Natural killer cell treated with Interleukin-12 subunit alpha and Interleukin-12 subunit beta and Interleukin-15 and Interleukin-18, amount 100 ng/mL, for 72 hours (primary cell): ENCODE measurements around the gene ID4. TPM values are rescaled to one million over a fixed set of nuclear protein-coding genes. Genes with fewer than 3 reads are reported as not detected.

Experiments
- ATAC-seq, 2 donors: fragments of 150-1000 bp; cut with Tn5 transposase in 1 of 2; sonication (Bioruptor Pico), chemical (Tn5 transposase) in 1 of 2; 2 replicates each; pipeline ENCODE4 v1.10.0; 2021
- DNase-seq: peaks from one replicate; pipeline ENCODE4 v3.0.0; 2022; ENCODE audit warnings: low spot score
- H3K27ac Mint-ChIP-seq, 2 donors: 1 replicate in 1 of 2; 2 replicates in 1 of 2; pipeline ENCODE4 v1.8.0; 2022; ENCODE audit warnings: mixed read lengths in 2 of 2, mild to moderate bottlenecking in 1 of 2, moderate library complexity in 1 of 2
- H3K27me3 Mint-ChIP-seq, 2 donors: 1 replicate in 1 of 2; 2 replicates in 1 of 2; pipeline ENCODE4 v1.8.0; 2022; ENCODE audit warnings: mixed read lengths in 2 of 2
- H3K36me3 Mint-ChIP-seq: one replicate; pipeline ENCODE4 v1.8.0; 2022; ENCODE audit warnings: mixed read lengths
- H3K4me1 Mint-ChIP-seq, 2 donors: 1 replicate in 1 of 2; 2 replicates in 1 of 2; pipeline ENCODE4 v1.8.0; 2022; ENCODE audit warnings: low read depth in 2 of 2, mixed read lengths in 2 of 2, mild to moderate bottlenecking in 1 of 2
- H3K4me3 Mint-ChIP-seq: one replicate; pipeline ENCODE4 v1.8.0; 2022; ENCODE audit warnings: mixed read lengths
- H3K9me3 Mint-ChIP-seq: 2 replicates; pipeline ENCODE4 v1.8.0; 2022; ENCODE audit warnings: mixed read lengths
- total RNA-seq, 2 donors: library from RNA; stranded (reverse); gene quantifications; one replicate each; pipeline ENCODE4 v1.2.3, GENCODE V29; 2022

ID4 gene, protein sequence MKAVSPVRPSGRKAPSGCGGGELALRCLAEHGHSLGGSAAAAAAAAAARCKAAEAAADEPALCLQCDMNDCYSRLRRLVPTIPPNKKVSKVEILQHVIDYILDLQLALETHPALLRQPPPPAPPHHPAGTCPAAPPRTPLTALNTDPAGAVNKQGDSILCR
- total RNA-seq = not detected

DNA sequence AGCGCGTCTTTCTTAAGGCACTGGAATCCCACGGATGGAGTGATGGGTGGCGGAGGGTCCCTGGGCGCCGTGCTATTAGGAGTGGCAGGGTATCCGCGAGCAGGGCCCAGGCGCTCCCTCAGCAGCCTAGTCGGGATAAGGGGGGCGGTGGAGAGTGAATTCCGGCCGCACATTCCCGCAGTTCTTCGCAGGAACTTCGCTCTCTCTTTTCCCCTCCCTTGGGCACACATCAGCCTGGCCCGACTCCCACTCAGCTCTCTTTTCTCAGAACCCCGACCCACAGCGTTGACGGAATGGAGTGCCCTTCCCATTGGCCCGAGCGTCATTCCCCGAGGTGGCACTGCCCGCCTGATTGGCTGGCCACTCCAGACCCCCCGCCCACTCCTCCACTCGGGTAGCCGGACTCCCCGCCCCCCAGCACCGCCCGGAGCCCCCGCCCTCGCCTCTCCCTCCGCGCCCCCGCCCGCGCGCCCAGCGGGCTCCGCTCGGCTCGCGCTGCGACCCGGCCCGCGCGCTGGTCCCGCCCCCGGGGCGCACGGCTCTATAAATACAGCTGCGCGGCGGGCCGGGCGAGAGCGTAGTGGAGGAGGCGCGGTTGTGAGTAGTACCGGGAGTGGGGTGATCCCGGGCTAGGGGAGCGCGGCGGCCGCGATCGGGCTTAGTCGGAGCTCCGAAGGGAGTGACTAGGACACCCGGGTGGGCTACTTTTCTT lies at the start of gene ID4:
ID4 (plus strand) TSS at position 572 of the 712 bp plus-strand sequence. CDS start 385 bp downstream, outside the sequence.
- H3K4me3 Mint-ChIP-seq = peak within 1 kb of the TSS; percentile 55
- ATAC-seq = peak; percentile 38 to 43
- H3K4me1 Mint-ChIP-seq = peaks cover 7 to 8% of the 10 kb centered on the region in 2 donors
- H3K27ac Mint-ChIP-seq = no peak within 1 kb of the TSS
- no peaks in the 10 kb centered on the region for H3K36me3 Mint-ChIP-seq
- no peaks in the 10 kb centered on the region for H3K9me3 Mint-ChIP-seq
- peaks cover 41 to 62% of the 10 kb centered on the region in 2 donors for H3K27me3 Mint-ChIP-seq
- no peak for DNase-seq

DNA sequence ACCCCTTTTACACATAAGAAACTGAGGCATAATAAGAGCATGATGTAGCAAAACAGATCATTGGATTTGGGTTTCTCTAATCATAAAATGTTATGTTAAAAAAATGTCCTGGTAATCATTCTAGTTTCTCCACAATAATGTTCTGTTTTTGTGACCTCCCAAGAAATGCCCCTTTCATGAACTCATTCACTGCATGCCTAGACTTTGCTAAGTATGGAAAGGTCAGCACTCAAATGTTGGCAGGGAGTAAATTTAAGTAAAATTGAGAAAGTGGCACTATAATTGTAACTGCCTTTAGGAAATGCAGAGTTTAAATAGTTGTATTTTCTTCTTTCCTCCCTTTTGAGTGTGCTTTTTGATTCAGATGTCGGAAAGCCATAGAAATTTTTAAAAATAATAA lies 48.5 kb upstream of the ID4 start:
- H3K27me3 Mint-ChIP-seq = peaks cover 5 to 11% of the 10 kb centered on the region in 2 donors
- no peak overlapping the region for H3K27ac Mint-ChIP-seq
- no peaks in the 10 kb centered on the region for H3K4me1 Mint-ChIP-seq
- DNase-seq (no peak), ATAC-seq (no peak)
- H3K4me3 Mint-ChIP-seq = no peak overlapping the region
- no peaks in the 10 kb centered on the region for H3K9me3 Mint-ChIP-seq
- H3K36me3 Mint-ChIP-seq = no peaks in the 10 kb centered on the region

DNA sequence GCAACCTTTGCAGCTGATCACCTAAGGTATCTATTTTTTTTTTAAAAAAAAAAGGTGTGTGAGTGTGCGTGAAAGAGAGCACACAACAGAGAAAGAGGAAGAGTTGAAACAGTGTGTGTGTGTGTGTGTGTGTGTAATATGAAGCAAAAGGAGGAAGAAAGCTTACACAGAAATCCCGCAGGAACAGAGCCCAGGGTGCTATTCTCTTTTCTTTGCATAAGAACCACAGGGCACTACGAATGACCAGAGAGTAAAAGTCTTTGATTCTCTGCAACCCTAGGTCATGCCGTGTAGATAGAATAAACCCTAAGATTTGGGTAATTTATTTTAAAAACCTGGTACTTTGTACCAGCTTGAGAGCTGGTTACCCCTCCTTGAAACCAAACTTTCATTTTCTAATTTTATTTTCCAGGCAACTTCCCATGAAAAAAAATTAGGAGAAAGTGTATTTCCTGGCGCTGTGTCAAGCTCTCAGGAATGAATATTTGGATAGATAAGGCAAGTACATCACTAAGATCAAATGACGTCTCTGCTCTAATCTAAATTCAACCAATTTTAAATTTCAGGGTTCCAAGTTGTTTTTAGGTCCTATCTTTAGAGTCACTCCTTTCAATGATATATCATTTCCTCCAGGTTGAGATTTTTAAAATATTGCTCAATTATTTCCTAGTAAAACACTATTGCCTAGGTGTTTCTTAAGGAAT lies 47.9 kb upstream of the ID4 start:
- no peaks in the 10 kb centered on the region for H3K9me3 Mint-ChIP-seq

DNA sequence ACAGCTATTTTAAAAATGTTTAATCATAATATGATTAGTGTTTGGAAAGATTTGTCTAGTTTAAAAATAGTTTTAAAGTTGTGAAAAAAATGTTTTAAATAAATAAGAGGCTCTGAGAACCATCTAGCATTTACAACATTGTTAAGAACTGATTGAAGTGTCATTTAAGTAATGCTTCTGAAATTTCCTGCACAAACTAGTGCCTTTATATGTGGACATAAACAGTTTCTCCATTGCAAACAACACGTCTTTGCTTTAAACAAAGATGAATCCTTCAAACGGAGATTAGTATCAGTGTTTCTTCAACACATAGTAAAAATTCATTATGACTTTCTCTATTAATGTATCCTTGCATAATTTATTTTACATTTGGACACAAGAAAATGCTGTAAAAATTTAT lies 45.9 kb upstream of the ID4 start:
- Mint-ChIP-seq H3K27me3 (peaks cover 11 to 21% of the 10 kb centered on the region in 2 donors), H3K9me3 (peaks cover 1% of the 10 kb centered on the region), H3K4me1 (no peaks in the 10 kb centered on the region), H3K36me3 (peaks cover under 1% of the 10 kb centered on the region), H3K4me3 (no peak overlapping the region), H3K27ac (no peak overlapping the region)
- DNase-seq (no peak), ATAC-seq (no peak)

More for the DNA sequence above, 47.9 kb upstream of the ID4 start:
- H3K4me1 Mint-ChIP-seq = no peaks in the 10 kb centered on the region
- no peaks in the 10 kb centered on the region for H3K36me3 Mint-ChIP-seq
- no peak overlapping the region for H3K4me3 Mint-ChIP-seq
- peaks cover 5 to 16% of the 10 kb centered on the region in 2 donors for H3K27me3 Mint-ChIP-seq
- H3K27ac Mint-ChIP-seq = no peak overlapping the region
- DNase-seq (no peak), ATAC-seq (no peak)

DNA sequence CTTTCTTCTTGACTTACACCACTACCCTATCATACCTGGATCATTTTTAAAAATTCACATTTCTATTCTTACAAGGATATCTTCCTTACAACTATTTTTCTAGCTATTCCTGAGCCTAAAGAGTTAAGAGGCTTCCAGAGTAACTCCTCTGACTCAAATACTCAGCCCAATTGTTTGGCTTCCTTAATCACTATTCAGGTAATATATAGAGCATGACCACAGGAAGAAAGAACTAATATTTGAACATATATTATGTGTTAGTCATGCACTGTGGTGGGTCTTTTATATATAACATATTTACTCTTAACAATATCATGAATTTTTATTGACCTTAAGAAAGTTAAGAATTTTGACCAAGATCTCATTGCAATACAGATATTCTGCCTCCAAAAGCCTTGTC lies 42.0 kb upstream of the ID4 start:
- ATAC-seq (no peak), DNase-seq (no peak)
- H3K27ac Mint-ChIP-seq = no peak overlapping the region
- peaks cover 6% of the 10 kb centered on the region for H3K36me3 Mint-ChIP-seq
- H3K4me3 Mint-ChIP-seq = no peak overlapping the region
- peaks cover 25 to 40% of the 10 kb centered on the region in 2 donors for H3K27me3 Mint-ChIP-seq
- H3K9me3 Mint-ChIP-seq = peaks cover 10% of the 10 kb centered on the region
- no peaks in the 10 kb centered on the region for H3K4me1 Mint-ChIP-seq

DNA sequence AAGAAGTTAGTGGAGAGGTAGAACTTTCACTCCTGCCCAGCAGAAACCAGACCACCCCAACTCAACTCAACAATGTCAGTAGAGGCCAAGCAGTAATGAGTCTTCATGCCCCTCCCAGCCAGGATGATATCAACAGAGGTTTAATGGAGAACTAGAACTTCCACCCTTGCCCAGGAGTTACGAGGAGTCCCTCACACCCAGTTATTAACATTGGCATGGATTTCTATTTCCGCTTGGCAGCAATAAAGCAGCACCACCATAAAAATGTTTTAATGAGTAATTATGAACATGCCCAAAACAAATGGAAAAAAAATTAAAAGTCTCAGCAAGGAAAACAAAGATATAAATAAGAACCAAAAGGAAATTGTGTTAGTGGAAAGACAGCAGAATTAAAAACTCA lies 40.7 kb upstream of the ID4 start:
- no peak overlapping the region for H3K4me3 Mint-ChIP-seq
- H3K27me3 Mint-ChIP-seq = peaks cover 26 to 37% of the 10 kb centered on the region in 2 donors
- H3K4me1 Mint-ChIP-seq = no peaks in the 10 kb centered on the region
- H3K36me3 Mint-ChIP-seq = peaks cover 6% of the 10 kb centered on the region
- ATAC-seq = no peak
- no peak for DNase-seq
- H3K27ac Mint-ChIP-seq = no peak overlapping the region
- H3K9me3 Mint-ChIP-seq = peaks cover 10% of the 10 kb centered on the region

DNA sequence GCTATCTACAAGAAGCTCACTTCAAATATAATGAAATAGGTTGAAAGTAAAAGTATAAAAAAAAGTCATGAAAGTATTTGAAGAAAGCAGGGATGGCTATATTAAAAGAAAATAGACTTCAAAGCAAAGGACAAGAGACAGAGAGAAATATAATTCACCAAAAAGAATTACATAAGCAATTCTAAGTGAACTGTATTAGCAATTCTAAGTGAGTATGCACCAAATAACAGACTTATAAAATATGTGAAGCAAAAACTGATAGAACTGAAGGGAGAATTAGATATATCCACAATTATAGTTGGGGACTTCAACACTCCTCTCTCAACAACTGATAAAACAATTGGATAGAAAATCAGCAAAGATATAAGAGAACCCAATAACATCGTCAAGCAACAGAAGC lies 38.8 kb upstream of the ID4 start:
- no peaks in the 10 kb centered on the region for H3K4me1 Mint-ChIP-seq
- no peak for DNase-seq
- no peak overlapping the region for H3K4me3 Mint-ChIP-seq
- H3K27ac Mint-ChIP-seq = no peak overlapping the region
- peaks cover 10% of the 10 kb centered on the region for H3K9me3 Mint-ChIP-seq
- peaks cover 6% of the 10 kb centered on the region for H3K36me3 Mint-ChIP-seq
- peaks cover 36 to 50% of the 10 kb centered on the region in 2 donors for H3K27me3 Mint-ChIP-seq
- no peak for ATAC-seq

DNA sequence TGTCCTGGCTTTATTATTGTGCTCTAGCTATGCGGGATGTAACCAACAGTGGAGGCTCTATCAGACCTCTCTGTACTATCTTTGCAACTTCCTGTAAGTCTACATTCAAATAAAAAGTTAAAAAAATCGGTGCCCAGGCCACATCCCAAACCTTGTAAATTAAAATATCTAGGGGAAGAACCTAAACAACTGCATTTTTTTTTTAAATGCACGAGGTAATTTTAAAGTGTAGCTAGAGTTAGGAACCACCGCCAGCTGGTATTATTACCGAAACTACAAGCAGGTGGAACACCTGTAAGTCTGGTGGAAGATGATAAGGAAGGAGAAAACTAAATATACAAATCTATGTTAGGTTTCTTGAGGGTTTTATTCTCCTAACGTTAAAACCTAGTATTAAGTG lies 34.5 kb upstream of the ID4 start:
- Mint-ChIP-seq H3K4me1 (peaks cover 0 to 8% of the 10 kb centered on the region in 2 donors), H3K4me3 (no peak overlapping the region), H3K27ac (no peak overlapping the region), H3K9me3 (no peaks in the 10 kb centered on the region), H3K27me3 (peaks cover 35 to 61% of the 10 kb centered on the region in 2 donors), H3K36me3 (no peaks in the 10 kb centered on the region)
- ATAC-seq (no peak), DNase-seq (no peak)

DNA sequence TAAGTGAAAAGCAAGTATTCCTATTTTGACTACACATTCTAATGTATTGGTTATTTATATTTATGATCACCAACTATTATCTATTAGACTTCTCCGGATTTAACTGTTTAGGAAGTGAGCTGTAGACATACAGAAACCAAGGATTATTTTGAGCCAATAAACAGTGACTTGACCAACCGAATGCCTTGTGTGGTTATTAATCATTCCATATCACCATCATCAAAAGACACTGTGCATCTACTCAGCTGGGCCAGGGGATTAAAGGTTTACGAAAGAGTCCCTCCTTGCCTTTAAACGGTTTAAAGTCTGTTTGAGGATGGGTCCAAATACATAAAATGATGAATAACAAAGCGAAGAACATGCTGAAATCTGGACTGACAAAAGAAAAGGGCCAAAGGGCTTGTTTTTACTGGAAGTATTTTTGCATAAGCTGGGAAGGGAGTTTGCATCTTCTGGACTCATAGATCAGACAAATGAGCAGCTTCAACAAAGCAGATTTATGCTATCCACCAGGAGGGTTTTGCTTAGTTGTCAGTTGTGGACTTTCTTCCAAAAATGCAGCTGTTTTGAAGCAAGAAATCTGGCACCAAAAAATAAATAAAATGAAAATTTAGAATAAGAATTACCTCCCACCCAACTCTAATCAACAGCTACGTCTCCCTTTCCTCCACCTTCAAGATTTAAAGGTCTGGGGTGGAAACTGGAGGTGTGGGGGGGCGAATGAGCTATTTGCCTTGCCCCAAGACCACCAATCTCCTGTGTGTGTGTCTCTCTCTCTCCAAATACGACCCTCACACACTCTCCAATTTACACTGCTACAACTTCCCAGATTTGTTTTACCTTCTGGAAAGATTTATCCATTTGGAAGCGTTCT lies 33.6 kb upstream of the ID4 start:
- H3K27ac Mint-ChIP-seq = no peak overlapping the region
- no peaks in the 10 kb centered on the region for H3K9me3 Mint-ChIP-seq
- H3K4me1 Mint-ChIP-seq = peaks cover 0 to 8% of the 10 kb centered on the region in 2 donors
- no peak overlapping the region for H3K4me3 Mint-ChIP-seq
- H3K36me3 Mint-ChIP-seq = no peaks in the 10 kb centered on the region
- peaks cover 34 to 63% of the 10 kb centered on the region in 2 donors for H3K27me3 Mint-ChIP-seq
- ATAC-seq (no peak), DNase-seq (no peak)

DNA sequence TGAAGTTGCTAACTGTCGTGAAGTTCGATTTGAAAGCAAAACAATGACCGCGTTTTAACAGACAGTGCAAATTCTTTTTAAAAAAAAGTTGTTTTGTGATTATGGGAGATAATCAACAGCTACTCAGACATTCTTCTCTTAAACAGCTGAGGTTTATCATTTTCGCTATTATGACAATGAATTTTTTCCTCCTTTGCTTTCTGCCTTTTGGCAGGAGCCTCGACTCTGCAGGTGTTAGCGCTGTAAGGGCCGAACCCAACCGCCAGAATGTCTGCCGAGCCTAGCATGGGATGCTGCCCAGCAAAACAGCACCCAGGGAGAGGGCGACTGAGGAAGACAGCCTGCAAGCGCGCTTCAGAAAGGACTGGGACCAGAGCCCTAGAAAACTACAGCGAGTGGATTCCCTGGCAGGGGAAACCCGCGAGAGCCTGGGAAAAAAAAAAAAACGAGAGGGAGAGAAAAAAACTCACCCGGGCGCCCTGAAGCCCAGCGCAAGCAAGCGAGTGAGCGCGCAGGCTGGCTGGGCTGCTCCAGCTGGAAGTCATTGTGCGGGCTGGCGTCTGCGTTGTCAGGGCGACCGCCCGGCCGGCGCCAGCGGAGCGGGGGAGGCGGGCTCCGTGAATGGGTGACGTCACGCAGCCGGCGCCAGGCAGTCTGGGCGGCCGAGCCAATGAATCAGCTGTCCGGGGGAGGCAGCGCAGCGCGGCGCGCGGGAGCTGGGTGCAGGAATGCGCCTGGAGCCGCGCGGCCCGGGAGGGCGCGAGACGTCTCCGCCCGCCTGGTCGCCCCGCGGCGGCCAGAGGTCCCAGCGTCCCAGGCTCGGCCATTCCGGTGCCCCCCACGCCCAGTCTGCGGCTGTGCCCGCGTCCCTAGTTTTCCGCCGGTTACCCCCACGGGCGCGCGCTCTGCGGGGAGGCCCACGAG lies 32.7 kb upstream of the ID4 start:
- DNase-seq (peak; percentile 73), ATAC-seq (peak; percentile 90 to 94)
- no peaks in the 10 kb centered on the region for H3K9me3 Mint-ChIP-seq
- H3K36me3 Mint-ChIP-seq = no peaks in the 10 kb centered on the region
- no peak overlapping the region for H3K27ac Mint-ChIP-seq
- peaks cover 32 to 54% of the 10 kb centered on the region in 2 donors for H3K27me3 Mint-ChIP-seq
- peaks cover 0 to 8% of the 10 kb centered on the region in 2 donors for H3K4me1 Mint-ChIP-seq
- H3K4me3 Mint-ChIP-seq = peak overlapping the region; percentile 62

DNA sequence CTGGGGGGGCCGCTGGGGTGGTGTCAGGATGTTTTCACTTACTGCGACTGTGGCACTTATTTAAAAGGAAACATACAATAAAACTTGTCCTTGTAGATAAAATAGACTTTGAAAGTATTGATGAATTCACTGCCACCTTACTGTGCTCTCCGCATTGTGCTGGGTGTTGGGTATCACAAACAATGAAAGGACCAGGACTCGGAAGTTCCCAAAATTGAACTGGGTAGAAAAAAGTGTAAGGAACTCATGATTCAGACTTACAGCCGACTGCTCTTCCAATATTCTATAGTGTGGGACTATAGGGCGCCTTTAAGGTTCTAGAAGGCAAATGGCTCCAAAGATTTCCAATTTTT lies 32.1 kb upstream of the ID4 start:
- peaks cover 30 to 50% of the 10 kb centered on the region in 2 donors for H3K27me3 Mint-ChIP-seq
- DNase-seq (no peak), ATAC-seq (no peak)
- H3K27ac Mint-ChIP-seq = no peak overlapping the region
- peak overlapping the region; percentile 62 for H3K4me3 Mint-ChIP-seq
- no peaks in the 10 kb centered on the region for H3K36me3 Mint-ChIP-seq
- H3K9me3 Mint-ChIP-seq = no peaks in the 10 kb centered on the region
- peaks cover 0 to 8% of the 10 kb centered on the region in 2 donors for H3K4me1 Mint-ChIP-seq

DNA sequence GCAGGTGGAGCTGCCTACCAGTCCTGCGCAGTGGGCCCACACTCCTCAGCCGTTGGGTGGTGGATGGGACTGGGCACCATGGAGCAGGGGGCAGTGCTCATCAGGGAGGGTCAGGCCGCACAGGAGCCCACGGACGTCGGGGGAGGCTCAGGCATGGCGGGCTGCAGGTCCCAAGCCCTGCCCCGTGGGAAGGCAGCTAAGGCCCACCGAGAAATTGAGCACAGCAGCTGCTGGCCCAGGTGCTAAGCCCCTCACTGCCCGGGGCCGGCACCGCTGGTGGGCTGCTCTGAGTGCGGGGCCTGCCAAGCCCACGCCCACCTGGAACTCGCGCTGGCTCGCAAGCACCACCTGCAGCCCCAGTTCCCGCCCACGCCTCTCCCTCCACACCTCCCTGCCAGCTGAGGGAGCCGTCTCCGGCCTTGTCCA lies 30.2 kb upstream of the ID4 start:
- H3K9me3 Mint-ChIP-seq = no peaks in the 10 kb centered on the region
- H3K27me3 Mint-ChIP-seq = peaks cover 31 to 48% of the 10 kb centered on the region in 2 donors
- no peak overlapping the region for H3K27ac Mint-ChIP-seq
- H3K4me3 Mint-ChIP-seq = no peak overlapping the region
- DNase-seq (no peak), ATAC-seq (no peak)
- H3K4me1 Mint-ChIP-seq = peaks cover 0 to 8% of the 10 kb centered on the region in 2 donors
- no peaks in the 10 kb centered on the region for H3K36me3 Mint-ChIP-seq
